H1 (cell line): ENCODE data around the gene STXBP5. TPM values are rescaled to one million over a fixed set of nuclear protein-coding genes. Genes with fewer than 3 reads are reported as not detected.

ENCODE experiments used
- CTCF ChIA-PET: fragments of 300-600 bp; sonication (Branson Sonifier 250); formaldehyde crosslinking; loops from one replicate; lab custom pipeline; 2021; ENCODE audit not compliant: partially characterized antibody; lab: Charles Lee
- POLR2A ChIA-PET: fragments of 300-600 bp; sonication (Branson Sonifier 250); formaldehyde crosslinking; loops from one replicate; lab custom pipeline; 2021; ENCODE audit warnings: inconsistent platforms; ENCODE audit not compliant: partially characterized antibody; lab: Charles Lee
- DNase-seq, 2 experiments: peaks; one replicate each; pipeline versions ENCODE4 v3.0.0 to v3.0.0-alpha.2; 2010 to 2022; ENCODE audit warnings: low spot score in 2 of 2, low read depth in 1 of 2, mixed read lengths in 1 of 2
- FAIRE-seq: peaks from 2 replicates; lab custom pipeline; 2011; peaks lifted over from hg19 to GRCh38; lab: Jason Lieb, UNC
- H2AFZ ChIP-seq: 2 replicates; pipeline ENCODE4 v1.8.1; 2012; ENCODE audit warnings: low read length, inconsistent platforms
- H2AK5ac ChIP-seq: 2 replicates; pipeline ENCODE4 v1.6.1; 2013; ENCODE audit warnings: low read depth, low read length
- H2BK120ac ChIP-seq: replicated peaks from 2 replicates; pipeline ENCODE3; 2013; ENCODE audit warnings: low read depth, low read length, inconsistent platforms
- H2BK12ac ChIP-seq: 2 replicates; pipeline ENCODE4 v1.6.1; 2013; ENCODE audit warnings: low read depth, low read length
- H2BK15ac ChIP-seq: 2 replicates; pipeline ENCODE4 v1.6.1; 2013; ENCODE audit warnings: low read length
- H2BK20ac ChIP-seq: 2 replicates; pipeline ENCODE4 v1.6.1; 2013; ENCODE audit warnings: low read length
- H2BK5ac ChIP-seq: 2 replicates; pipeline ENCODE4 v1.6.1; 2013; ENCODE audit warnings: low read depth, low read length
- H3K14ac ChIP-seq: 2 replicates; pipeline ENCODE4 v1.6.1; 2013; ENCODE audit warnings: inconsistent platforms; ENCODE audit not compliant: insufficient read length
- H3K18ac ChIP-seq: 2 replicates; pipeline ENCODE4 v1.6.1; 2013; ENCODE audit warnings: low read length; ENCODE audit errors: extremely low read depth
- H3K23ac ChIP-seq: 2 replicates; pipeline ENCODE4 v1.6.1; 2013; ENCODE audit warnings: inconsistent platforms; ENCODE audit not compliant: insufficient read length
- H3K23me2 ChIP-seq: 2 replicates; pipeline ENCODE4 v1.6.1; 2013; ENCODE audit warnings: low read depth, low read length
- H3K27ac ChIP-seq: 2 replicates; pipeline ENCODE4 v1.6.1; 2011; ENCODE audit warnings: low read depth, low read length, inconsistent platforms
- H3K27me3 ChIP-seq, 4 experiments: replicated peaks in 1 of 4; 1 replicate in 1 of 4; 2 replicates in 3 of 4; pipeline versions ENCODE4 v1.6.1 to v1.8.1; 2011 to 2013; ENCODE audit warnings: low read length in 3 of 4, mild to moderate bottlenecking in 3 of 4, inconsistent platforms in 2 of 4, mixed read lengths in 2 of 4, moderate library complexity in 1 of 4; ENCODE audit not compliant: control insufficient read depth in 3 of 4, insufficient read depth in 3 of 4; ENCODE audit errors: extremely low read depth in 1 of 4
- H3K36me3 ChIP-seq, 4 experiments: 2 replicates each; pipeline versions ENCODE4 v1.6.1 to v1.8.1; 2011 to 2013; ENCODE audit warnings: mild to moderate bottlenecking in 4 of 4, low read length in 3 of 4, moderate library complexity in 2 of 4, control low read depth in 1 of 4, inconsistent platforms in 1 of 4; ENCODE audit not compliant: insufficient read depth in 4 of 4, control insufficient read depth in 2 of 4
- H3K4ac ChIP-seq: replicated peaks from 2 replicates; pipeline ENCODE3; 2013; ENCODE audit warnings: low read length, low read depth, mixed read lengths, inconsistent platforms; ENCODE audit not compliant: insufficient read length
- H3K4me1 ChIP-seq, 4 experiments: replicated peaks in 1 of 4; 1 replicate in 1 of 4; 2 replicates in 3 of 4; pipeline versions ENCODE4 v1.6.1 to v1.8.1; 2011 to 2013; ENCODE audit warnings: low read length in 3 of 4, inconsistent platforms in 2 of 4, mixed read lengths in 1 of 4; ENCODE audit not compliant: insufficient read depth in 4 of 4, control insufficient read depth in 3 of 4
- H3K4me2 ChIP-seq, 2 experiments: 2 replicates each; pipeline versions ENCODE4 v1.6.1 to v1.8.1; 2011 to 2013; ENCODE audit warnings: low read depth in 2 of 2, low read length in 2 of 2, control low read depth in 1 of 2, inconsistent platforms in 1 of 2, mild to moderate bottlenecking in 1 of 2; ENCODE audit not compliant: insufficient read depth in 1 of 2
- H3K4me3 ChIP-seq, 4 experiments: fragments of 200-600, 300-600 bp in 1 of 4; sonication (generic), shearing (Covaris generic), sonication (Bioruptor Twin) in 1 of 4; 2 replicates each; pipeline versions ENCODE4 v1.5.1 to v1.8.1; 2011 to 2016; ENCODE audit warnings: low read length in 4 of 4, low read depth in 3 of 4, control low read depth in 2 of 4, inconsistent platforms in 2 of 4, mild to moderate bottlenecking in 2 of 4, mixed read lengths in 1 of 4, moderate library complexity in 1 of 4; ENCODE audit not compliant: insufficient read depth in 2 of 4; ENCODE audit errors: extremely low read depth in 1 of 4
- H3K56ac ChIP-seq: replicated peaks from 2 replicates; pipeline ENCODE3; 2013; ENCODE audit warnings: low read depth, mild to moderate bottlenecking, mixed read lengths, low read length, inconsistent platforms; ENCODE audit not compliant: insufficient read length
- H3K79me1 ChIP-seq: 2 replicates; pipeline ENCODE4 v1.6.1; 2013; ENCODE audit warnings: low read depth, low read length, control low read depth
- H3K79me2 ChIP-seq, 2 experiments: 2 replicates each; pipeline versions ENCODE4 v1.6.1 to v1.8.1; 2012 to 2013; ENCODE audit warnings: low read length in 2 of 2, mild to moderate bottlenecking in 2 of 2, inconsistent platforms in 1 of 2; ENCODE audit not compliant: insufficient read depth in 2 of 2, control insufficient read depth in 1 of 2
- H3K9ac ChIP-seq, 4 experiments: replicated peaks in 1 of 4; 1 replicate in 1 of 4; 2 replicates in 3 of 4; pipeline versions ENCODE4 v1.6.1 to v1.8.1; 2011 to 2013; ENCODE audit warnings: low read depth in 3 of 4, low read length in 3 of 4, control low read depth in 2 of 4, mild to moderate bottlenecking in 2 of 4, moderate library complexity in 2 of 4, inconsistent platforms in 1 of 4; ENCODE audit errors: extremely low read depth in 1 of 4
- H3K9me3 ChIP-seq, 2 experiments: 2 replicates each; pipeline versions ENCODE4 v1.6.1 to v1.8.1; 2012 to 2013; ENCODE audit warnings: mild to moderate bottlenecking in 2 of 2, moderate library complexity in 2 of 2, control low read depth in 1 of 2, inconsistent platforms in 1 of 2, low read depth in 1 of 2, low read length in 1 of 2, mixed read lengths in 1 of 2; ENCODE audit not compliant: insufficient read depth in 2 of 2
- H4K20me1 ChIP-seq, 2 experiments: replicated peaks in 1 of 2; 2 replicates each; pipeline versions ENCODE3 to v1.8.1; 2011 to 2013; ENCODE audit warnings: inconsistent platforms in 2 of 2, low read length in 2 of 2, mild to moderate bottlenecking in 1 of 2; ENCODE audit not compliant: insufficient read depth in 2 of 2, control insufficient read depth in 1 of 2
- H4K5ac ChIP-seq: 2 replicates; pipeline ENCODE4 v1.6.1; 2013; ENCODE audit warnings: low read length, low read depth, mixed read lengths, inconsistent platforms; ENCODE audit not compliant: insufficient read length
- H4K8ac ChIP-seq: 2 replicates; pipeline ENCODE4 v1.8.0; 2013; ENCODE audit warnings: mild to moderate bottlenecking, moderate library complexity, low read length, inconsistent platforms; ENCODE audit not compliant: insufficient read depth; ENCODE audit errors: extremely low read depth
- H4K91ac ChIP-seq: replicated peaks from 2 replicates; pipeline ENCODE3; 2013; ENCODE audit warnings: low read length, mixed read lengths, inconsistent platforms; ENCODE audit not compliant: insufficient read length
- ASH2L ChIP-seq: fragments of 200-600, 300-600 bp; sonication (generic); IDR thresholded peaks from one replicate; pipeline ENCODE4 v1.7.1; 2017; ENCODE audit warnings: low read length
- BRCA1 ChIP-seq: IDR thresholded peaks from 2 replicates; pipeline ENCODE4 v1.6.1; 2012; ENCODE audit warnings: low read depth, low read length, improper control_type of control experiment
- CTCF ChIP-seq, 3 experiments: IDR thresholded peaks; 1 replicate in 2 of 3; 2 replicates in 1 of 3; pipeline versions ENCODE4 v1.5.1 to v1.6.1; 2011; ENCODE audit warnings: low read length in 3 of 3, mild to moderate bottlenecking in 3 of 3, inconsistent platforms in 2 of 3, low read depth in 1 of 3, moderate library complexity in 1 of 3; ENCODE audit not compliant: insufficient read depth in 1 of 3; ENCODE audit errors: control extremely low read depth in 1 of 3
- RNF2 ChIP-seq: fragments of 200-900, 300-1000 bp; sonication (generic); IDR thresholded peaks from 2 replicates; pipeline ENCODE4 v1.7.1; 2016; ENCODE audit warnings: borderline replicate concordance, low read depth, mild to moderate bottlenecking, antibody characterized with exemption, low read length; ENCODE audit not compliant: poor library complexity, severe bottlenecking; ENCODE audit errors: missing control alignments
- WGBS, 2 experiments: shearing (Covaris generic) in 1 of 2; methylation state at CpG; one replicate each; pipeline versions ENCODE4 v1.1.6 to v1.1.7; 2013 to 2015; ENCODE audit warnings: low lambda C conversion rate in 2 of 2, mixed read lengths in 2 of 2, inconsistent platforms in 1 of 2, low coverage in 1 of 2, missing lambda C conversion rate in 1 of 2; ENCODE audit not compliant: insufficient replicate concordance in 2 of 2, insufficient coverage in 1 of 2, insufficient read length in 1 of 2; ENCODE audit errors: extremely low coverage in 1 of 2, missing lambda C conversion rate in 1 of 2; 5-methylcytosine and 5-hydroxymethylcytosine counted together
- polyA plus RNA-seq, 7 experiments: library from polyadenylated mRNA; depleted of rRNA in 3 of 7; stranded (reverse) in 5 of 7; unstranded in 2 of 7; fragments of >200 nt in 5 of 7; fragments of 200-250 nt in 2 of 7; gene quantifications; 1 replicate in 5 of 7; 2 replicates in 1 of 7; 4 replicates in 1 of 7; pipeline versions ENCODE4 v1.2.1 to v1.2.3, GENCODE V29; 2011 to 2013; ENCODE audit warnings: missing spikeins in 2 of 7, mixed read lengths in 2 of 7
- total RNA-seq: library from RNA; stranded (reverse); fragmentation: NEBNext Ultra II Directional; extraction: Animal tissue kit (Norgen Biotek cat#: 25700); gene quantifications from 2 replicates; pipeline ENCODE4 v1.2.1, GENCODE V29; 2021

The STXBP5 gene
- total and polyA plus RNA-seq, 2 of the 8 experiments (the other 6 are each of a cell fraction or from before 2014, with no cell fraction given) = 2.7 to 10.8 TPM

GRCh38 chr6:147321260-147321659 lies 117.0 kb downstream of the STXBP5 start:
- no peak overlapping the region for H2AK5ac ChIP-seq
- H3K9me3 ChIP-seq = no peaks in the 10 kb centered on the region
- H3K14ac ChIP-seq = no peak overlapping the region
- no peak overlapping the region for H3K23ac ChIP-seq
- ChIA-PET POLR2A (no interaction called here), CTCF (interaction anchor here (0.6 to 1.0 kb wide), 2 partner anchors 16 to 45 kb away, joined by 3 read pairs; no protein-coding TSS in a partner anchor)
- no peak overlapping the region for H2BK12ac ChIP-seq
- no peak overlapping the region for H2BK15ac ChIP-seq
- H3K9ac ChIP-seq = no peak overlapping the region
- no peak overlapping the region for H4K5ac ChIP-seq
- no peak overlapping the region for H2BK5ac ChIP-seq
- no peaks in the 10 kb centered on the region for H4K20me1 ChIP-seq
- WGBS, 2 experiments = 83% methylated on average over 2 of the region's 2 CpGs; no CpG with 5 or more reads in 1 of the 2 experiments
- no peak overlapping the region for H3K4me3 ChIP-seq
- no peak overlapping the region for H3K18ac ChIP-seq
- no peak overlapping the region for H3K56ac ChIP-seq
- H3K79me1 ChIP-seq = no peaks in the 10 kb centered on the region
- no peak overlapping the region for H4K91ac ChIP-seq
- DNase-seq (no peak), FAIRE-seq (no peak)
- no peaks in the 10 kb centered on the region for H3K23me2 ChIP-seq
- H3K36me3 ChIP-seq = peaks cover 0 to 2% (median 0%) of the 10 kb centered on the region in 4 experiments; a peak in 2 of 8 replicates
- H3K4me1 ChIP-seq = no peaks in the 10 kb centered on the region
- H3K27me3 ChIP-seq = no peaks in the 10 kb centered on the region
- no peak overlapping the region for H2BK20ac ChIP-seq
- H4K8ac ChIP-seq = no peak overlapping the region
- no peak overlapping the region for H3K4ac ChIP-seq
- no peak overlapping the region for H3K4me2 ChIP-seq
- no peak overlapping the region for H2AFZ ChIP-seq
- H3K79me2 ChIP-seq = no peaks in the 10 kb centered on the region
- H3K27ac ChIP-seq = no peak overlapping the region
- no peak overlapping the region for H2BK120ac ChIP-seq
- no peak for TF ChIP-seq BRCA1
- no peak for TF ChIP-seq RNF2
- no peak for TF ChIP-seq CTCF (IDR thresholded peaks at IDR 0.05; ENCODE audit: control extremely low read depth in 1 of 3, insufficient read depth in 1 of 3, low read depth in 1 of 3, low read length in 3 of 3)
- TF ChIP-seq ASH2L = no peak
